ENCODE measurements around the gene SEMA3A.
"Not testable (repeated sequence)": the region's sequence is repeated elsewhere in the genome, so short reads cannot be mapped to it uniquely, and the experiment has no call there.

The SEMA3A gene

DNA sequence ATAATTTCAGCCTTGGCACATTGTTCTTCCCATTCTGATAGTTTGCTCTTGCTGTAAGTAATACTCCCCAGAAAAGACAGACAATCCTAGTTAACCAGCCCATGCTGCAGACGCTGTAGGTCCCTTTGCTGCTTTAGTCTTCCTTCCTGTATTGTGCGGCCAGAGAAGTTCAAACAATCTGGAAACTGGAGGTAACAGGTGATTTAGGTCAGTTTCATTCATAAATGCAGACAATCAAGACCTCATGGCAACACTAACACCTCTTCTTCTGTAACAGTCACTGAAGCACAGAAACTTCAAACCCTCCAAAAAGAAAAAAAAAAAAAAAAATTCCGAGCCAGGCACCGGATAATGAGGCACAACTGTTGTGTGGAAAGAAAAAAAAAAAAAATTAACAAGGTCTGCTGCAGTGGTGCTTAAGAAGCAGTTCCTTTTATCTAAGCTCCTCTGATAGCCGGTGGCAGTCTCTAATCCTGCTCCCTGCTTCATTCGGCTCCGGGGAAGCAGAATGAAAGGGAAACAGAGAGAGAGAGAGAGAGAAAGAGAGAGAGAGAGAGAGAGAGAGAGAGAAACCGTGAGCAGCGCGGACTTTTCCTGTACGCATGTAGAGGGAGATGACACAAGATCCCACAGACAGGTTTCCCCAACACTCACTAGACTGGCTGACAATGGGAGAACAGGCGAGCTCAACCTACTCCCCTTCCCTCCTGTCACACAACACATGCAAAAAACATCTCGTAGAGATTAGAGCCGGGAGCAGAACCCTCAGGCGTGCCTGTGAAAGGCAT, at the start of gene SEMA3A:
TSS of gene SEMA3A (minus strand) at position 306 of the 788 bp plus-strand sequence. CDS start at position 103, 203 bp downstream.
- DNase-seq = peak; percentile 21

DNA sequence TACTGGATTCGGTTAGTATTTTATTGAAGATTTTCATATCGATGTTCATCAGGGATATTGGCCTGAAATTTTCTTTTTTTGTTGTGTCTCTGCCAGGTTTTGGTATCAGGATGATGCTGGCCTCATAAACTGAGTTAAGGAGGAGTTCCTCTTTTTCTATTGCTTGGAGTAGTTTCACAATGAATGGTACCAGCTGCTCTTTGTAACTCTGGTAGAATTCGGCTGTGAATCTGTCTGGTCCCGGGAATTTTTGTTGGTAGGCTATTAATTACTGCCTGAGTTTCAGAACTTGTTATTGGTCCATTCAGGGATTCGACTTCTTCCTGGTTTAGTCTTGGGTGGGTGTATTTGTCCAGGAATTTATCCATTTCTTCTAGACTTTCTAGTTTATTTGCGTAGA, 48.4 kb upstream of the SEMA3A start:
- not testable (repeated sequence) for DNase-seq

DNA sequence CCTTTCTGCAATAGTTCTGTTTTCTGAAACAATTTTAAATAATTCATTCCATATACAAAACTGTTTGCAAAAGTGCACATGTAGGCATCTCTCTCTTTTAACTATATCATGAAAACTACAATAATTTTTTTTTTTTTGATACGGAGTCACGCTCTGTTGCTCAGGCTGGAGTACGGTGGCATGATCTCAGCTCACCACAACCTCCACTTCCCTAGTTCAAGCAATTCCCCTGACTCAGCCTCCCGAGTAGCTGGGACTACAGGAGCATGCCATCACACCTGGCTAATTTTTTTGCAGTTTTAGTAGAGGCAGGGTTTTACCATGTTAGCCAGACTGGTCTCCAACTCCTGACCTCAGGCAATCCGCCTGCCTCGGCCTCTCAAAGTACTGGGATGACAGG, 44.0 kb upstream of the SEMA3A start:
- DNase-seq = no peak

DNA sequence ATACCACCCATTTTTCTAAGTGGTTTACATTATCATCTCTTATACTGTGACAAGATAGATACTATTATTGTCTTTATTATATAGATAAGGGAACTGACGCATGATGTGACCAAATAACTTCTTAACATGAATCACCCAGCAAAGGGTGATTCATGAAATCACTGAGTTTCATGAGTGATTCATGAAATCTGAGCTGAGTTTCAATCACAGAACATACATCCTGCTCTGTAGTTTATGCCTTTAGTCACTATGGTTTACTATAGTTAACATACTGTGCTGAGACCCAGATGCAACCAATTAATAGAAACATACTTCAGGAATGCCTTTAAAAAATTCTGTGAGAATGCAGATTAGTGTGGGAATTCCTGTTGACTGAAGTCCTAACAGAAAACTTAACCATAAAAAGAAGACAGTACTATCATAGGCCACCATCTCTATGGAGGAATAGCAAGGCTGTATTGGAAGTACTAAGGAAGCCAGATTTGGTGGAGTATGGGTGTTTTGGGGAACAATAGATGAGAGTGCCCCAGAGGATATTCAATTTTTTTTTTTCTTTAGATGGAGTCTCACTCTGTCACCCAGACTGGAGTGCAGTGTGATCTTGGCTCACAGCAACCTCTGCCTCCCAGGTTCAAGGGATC, 43.1 kb upstream of the SEMA3A start:
- DNase-seq = no peak

DNA sequence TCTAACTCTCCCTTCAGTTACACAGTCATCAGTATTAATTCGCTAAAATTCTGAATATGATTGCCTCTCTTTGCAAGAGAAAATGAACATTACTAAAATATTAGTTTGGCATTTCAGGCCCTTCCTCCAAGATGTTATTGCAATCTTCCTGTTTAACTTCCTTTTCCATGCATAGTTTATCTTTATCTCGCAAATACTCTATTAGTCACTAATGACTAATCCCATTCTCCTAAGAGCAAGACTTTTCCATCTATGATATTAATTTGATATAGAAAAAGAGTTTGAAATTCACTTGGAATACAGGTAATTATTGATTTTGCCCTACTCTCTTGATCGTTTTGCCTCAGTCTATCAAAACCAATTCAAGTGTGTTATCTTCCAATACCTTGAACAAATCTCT, 41.8 kb upstream of the SEMA3A start:
- DNase-seq = no peak

DNA sequence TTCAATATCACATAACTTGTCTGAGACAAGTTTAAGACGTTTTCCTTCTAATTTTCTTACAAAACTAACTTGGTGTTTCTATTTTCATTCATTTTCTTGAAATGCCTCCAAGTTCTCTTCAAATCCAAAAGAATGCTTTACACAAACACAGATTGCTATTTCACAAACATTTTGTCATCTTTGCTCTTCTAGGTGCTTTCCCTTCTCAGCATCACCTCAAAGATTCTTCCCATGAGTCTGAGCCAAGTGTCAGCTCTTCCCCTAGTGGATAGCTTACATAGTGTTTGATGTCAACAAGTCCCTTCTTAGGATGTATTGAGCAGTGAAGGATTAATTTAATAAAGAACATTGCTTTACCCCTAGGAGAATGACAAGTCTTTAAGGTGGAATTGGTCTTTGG, 38.1 kb upstream of the SEMA3A start:
- DNase-seq = no peak

DNA sequence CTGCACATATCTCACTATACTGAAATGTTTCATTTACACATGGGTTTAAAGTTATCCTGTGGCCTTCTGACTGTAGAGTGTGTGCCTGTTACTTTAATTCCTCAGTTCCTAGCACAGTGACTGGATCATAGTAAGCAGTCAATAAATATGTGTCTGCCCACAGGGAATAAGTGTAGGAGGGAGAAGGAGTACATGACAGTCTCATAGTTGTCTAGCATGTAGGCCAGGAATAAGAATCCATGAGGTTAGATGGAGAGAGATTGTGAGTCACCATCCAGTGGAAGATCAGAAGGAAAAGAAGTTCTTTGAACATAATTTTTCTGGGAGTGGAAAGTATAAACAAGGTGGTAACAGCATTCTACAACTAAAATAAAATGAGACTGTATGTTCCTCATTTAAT, 36.6 kb upstream of the SEMA3A start:
- no peak for DNase-seq

DNA sequence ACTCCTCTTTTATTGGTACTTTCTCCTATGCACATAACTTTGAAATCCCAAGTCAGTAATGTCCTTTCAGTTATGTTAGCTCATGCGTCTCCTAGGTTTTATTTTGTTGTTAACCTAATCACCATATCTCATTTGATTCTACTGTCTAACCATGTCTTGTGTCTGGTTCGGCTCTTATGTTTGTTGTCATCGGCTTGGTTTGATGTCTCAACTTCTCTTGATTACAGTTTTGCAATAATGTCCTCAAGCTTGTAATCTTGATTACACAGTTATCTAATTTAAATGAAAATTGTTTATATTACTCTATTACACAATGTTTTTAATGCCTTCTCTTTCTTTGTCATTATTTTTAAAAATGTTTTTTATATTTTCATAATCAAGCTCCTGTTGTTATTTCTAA, 35.9 kb upstream of the SEMA3A start:
- DNase-seq = no peak

DNA sequence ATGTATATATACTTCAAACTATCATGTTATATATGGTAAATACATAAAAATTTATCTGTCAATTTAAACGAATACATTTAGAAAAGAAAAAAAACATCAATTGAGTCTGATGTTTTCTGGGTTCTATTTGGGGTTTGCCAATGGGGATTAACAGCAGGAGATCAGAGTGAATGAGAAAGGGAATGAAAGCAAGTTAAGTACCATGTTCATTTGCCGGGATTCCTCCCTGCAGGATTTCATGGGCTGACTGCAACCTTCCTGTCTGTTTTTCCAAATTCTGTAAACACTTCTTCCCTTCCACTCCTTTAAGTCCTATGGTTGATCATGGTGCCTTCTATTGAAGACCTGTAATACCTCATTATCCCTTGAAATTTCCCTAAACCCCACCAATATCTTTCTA, 33.9 kb upstream of the SEMA3A start:
- DNase-seq = no peak

DNA sequence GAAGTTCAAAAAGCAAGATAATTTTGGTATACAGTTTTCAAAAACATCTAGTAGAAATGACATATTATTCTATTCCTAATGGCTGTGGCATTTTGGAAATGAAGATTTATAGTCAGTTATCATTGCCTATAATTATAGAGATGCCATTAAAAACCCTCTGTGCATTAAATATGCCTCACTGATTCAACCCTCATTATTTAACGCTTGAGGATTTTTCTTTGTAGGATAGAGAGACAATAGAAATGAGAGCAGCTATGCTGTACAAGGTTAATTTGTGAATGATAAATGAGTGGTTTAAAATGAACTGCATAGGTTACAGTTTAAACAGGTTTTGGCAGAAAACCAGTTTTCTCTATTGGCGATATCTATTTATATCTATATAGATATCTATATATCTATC, 32.2 kb upstream of the SEMA3A start:
- no peak for DNase-seq

DNA sequence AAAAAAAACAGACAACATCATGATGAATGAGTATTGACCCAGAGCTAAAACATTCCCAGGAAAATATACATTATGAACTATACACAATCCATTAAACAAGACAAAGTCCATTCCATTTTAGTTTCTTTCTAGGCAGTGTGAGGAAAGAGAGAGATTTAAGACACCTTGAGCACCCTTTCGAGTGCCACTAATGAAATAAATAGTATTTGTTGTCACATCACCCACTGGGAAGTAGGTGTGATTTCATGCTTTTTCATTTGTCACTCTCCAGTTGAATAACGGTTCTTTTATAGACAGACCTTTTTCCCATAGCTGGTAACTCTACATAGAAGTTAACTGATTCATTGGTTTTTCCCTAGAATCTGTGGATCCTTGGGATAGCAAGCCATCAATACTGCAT, 29.9 kb upstream of the SEMA3A start:
- no peak for DNase-seq

DNA sequence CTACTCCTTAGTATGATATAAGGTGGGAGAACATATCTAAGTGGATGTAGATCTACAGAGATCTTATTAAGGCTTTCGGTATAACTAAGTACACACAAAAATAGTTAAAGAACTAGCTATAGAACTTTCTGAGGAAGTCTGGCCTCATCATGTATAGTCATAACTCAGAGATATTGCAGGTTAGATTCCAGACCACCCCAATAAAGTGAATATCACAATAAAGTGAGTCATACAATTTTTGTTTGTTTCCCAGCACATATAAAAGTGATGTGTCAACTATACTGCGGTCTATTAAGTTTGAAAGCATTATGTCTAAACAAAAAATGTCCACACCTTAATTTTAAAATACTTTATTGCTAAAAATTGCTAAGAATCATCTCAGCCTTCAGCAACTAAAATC, 24.7 kb upstream of the SEMA3A start:
- DNase-seq = no peak

DNA sequence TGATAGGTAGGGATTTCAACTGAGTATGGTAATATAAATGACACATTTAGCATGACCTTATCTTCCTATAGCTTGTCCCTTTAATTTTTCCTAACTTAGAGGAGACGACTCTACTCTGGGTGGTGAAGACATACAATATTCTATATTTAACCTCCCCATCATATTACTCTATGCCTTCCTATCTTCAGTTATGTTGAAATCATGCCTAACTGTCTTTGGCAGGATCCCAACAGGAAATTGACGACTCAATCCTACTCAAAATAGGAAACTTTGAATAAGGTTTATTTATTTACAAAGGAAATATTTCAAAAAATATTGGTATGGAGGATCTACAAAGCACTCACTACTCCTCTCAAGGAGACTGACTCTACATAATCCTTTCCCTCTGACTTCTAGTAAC, 24.1 kb upstream of the SEMA3A start:
- no peak for DNase-seq

DNA sequence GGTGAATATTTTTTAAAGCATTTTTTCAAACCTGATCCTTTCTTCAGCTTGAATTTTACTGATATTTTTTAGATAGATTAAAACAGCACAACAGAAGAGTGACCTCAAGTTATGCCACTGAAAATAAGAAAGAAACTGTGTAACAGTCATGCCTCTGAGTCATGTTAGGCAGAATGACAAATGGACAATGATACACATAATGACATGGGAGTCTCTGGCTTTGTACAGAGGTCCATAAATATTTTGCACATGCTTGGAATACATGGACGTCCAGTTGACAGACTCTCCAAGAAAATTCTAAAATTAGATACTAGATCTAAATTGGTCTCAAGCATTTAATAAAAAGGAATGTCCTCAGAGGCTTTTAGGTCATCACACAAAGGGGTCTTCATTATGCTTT, 21.9 kb upstream of the SEMA3A start:
- DNase-seq = no peak

DNA sequence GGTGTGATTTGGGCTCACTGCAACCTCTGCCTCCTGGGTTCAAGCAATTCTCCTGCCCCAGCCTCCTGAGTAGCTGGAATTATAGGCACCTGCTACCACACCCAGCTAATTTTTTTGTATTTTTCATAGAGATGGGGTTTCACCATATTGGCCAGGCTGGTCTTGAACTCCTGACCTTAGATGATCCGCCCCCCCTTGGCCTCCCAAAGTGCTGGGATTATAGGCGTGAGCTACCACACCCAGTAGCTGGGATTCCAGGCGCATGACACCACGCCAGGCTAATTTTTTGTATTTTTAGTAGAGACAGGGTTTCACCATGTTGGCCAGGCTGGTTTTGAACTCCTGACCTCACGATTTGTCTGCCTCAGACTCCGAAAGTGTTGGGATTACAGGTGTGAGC, 20.2 kb upstream of the SEMA3A start:
- not testable (repeated sequence) for DNase-seq

DNA sequence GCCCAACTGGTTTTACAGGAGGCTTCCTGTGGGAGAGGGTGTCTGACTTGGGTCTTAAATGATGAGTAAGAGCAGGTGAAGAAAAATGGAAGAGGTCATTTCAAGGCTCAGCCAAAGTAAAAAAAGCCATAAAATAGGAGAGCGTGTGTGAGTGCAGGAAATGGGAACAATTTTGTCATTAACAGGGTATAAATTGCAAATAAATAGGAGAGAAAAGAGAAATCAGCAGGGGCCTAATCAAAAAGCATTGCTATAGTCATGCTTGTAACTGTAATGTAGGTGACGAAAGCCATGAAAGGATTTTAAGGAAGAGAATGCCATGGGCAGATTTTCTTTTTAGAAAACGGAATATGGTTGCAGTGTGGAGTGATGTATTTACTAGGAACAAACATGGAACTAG, 15.7 kb upstream of the SEMA3A start:
- DNase-seq = no peak

DNA sequence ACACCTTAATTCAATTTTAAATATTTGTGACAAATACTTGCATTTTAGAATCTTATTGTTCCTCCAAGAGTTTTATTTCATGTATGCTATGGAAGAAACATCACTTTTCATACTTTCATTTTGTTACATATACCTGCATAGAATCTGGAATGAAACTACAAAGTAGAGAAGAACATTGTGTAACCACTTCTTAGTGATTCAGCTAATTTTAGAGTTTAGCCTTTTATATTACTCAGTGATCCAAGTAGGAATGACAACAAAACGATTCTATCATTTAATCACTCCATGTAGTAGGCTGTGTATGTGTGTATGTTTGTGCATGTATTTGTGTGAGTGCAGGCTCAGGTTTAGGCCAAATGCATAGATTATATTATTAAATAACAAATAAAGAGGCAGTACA, 14.4 kb upstream of the SEMA3A start:
- no peak for DNase-seq

DNA sequence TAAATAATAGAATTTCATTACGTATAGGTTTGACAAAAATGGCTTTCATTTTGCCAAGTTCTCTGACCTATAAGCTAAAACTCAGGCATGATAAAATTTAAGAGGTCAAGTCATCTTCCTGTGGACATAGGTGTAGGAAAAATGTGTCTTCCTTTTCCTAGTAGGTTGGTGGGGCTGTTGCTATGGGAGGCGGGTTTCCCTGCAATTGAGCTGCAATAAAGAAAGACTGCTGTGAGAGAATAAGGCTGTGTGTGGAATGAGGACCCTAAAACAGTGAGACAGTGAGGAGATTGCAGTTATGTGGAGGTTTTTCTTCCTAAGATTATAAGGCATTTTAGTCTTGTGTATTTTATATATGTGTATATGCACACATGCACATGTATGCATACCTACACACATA, 13.0 kb upstream of the SEMA3A start:
- no peak for DNase-seq

DNA sequence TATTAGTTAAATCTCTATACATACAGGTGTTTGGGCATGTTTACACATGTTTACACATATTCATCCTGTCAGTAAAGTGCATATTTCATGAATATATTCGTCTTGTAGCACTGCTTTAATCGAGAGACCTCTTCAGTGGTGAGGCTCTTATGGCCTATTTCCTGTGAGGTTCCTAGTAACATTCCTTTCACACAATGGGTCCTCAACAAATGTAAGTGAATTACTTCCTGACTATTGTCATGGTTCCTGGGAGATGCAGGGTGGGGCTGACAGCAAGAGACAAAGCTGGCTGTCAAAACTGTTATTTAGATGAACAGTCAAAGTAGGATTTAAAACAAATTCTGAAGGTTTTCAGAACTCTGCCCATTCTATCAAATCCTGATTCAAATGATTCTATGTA, 12.4 kb upstream of the SEMA3A start:
- no peak for DNase-seq

DNA sequence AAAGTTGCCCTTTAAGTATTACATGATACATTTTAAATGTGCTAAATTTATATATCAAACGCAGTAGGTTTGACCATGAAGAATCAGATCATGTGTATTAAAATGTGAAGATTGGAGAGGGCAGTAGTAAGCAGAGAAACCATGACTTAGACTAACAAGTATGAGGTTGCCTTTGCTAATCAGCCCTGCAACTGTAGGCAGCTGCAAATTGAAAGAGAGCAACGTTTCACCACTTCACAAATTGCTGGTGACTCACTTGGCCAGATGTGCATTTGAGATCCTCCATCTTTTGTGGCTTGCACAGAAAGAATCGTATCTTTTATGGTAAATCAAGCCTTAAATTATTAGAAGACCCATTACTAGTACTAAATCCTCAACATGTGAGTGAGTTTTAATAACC, 10.1 kb upstream of the SEMA3A start:
- DNase-seq = no peak

DNA sequence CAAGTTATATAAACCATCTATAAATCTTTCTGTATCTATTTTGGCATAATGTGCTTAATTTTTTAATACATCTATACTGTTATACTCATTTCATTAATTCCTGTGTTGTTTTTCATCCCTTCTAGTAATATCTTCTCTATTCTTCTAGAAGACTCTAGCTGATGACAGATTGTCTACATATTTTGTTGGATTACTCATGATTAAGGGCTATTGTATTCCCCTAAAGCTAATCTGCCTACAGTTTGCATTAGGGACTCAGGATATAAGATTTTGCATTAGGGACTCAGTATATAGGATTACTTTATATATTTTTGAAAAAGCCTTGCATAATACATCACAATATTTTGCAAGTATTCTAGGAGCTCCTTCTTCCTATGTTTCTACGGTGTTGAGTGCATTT, 8.3 kb upstream of the SEMA3A start:
- no peak for DNase-seq

DNA sequence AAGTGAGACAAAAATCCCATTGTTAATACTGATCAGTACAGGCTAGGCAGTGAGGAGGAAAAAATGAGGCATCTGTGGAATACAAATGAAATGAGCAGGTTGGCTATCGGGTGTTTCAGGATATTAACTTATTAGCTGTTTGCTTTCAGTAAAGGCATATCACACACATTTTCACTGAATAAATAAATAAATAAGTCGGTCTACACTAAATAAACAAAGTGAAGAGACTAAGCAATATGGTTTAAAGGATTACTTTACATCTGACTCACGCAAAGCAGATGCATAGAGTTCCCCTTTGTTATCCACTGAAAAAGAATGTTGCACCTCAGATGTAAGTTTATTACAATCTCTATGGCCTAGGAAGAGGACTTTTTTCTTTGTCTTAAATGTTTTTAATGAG, 6.3 kb upstream of the SEMA3A start:
- DNase-seq = no peak

DNA sequence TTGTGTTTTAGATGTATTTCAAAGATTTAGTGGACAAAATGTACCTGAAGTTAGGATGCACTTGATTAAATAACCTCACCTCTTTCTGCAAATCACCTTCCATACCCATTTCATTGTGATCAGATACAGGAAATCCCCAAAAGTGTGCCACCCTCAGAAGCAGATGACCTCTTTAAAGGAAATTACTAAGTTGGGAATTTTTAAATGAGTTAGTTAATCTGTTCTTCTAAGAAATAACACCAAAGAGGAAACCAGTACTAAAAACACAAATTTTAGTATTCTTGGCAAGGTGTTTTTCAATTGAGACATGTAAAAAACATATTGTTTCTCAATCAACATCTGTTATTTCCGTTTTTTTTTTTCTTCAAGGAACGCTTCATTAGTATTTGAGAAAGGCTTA, 4.6 kb upstream of the SEMA3A start:
- no peak for DNase-seq

DNA sequence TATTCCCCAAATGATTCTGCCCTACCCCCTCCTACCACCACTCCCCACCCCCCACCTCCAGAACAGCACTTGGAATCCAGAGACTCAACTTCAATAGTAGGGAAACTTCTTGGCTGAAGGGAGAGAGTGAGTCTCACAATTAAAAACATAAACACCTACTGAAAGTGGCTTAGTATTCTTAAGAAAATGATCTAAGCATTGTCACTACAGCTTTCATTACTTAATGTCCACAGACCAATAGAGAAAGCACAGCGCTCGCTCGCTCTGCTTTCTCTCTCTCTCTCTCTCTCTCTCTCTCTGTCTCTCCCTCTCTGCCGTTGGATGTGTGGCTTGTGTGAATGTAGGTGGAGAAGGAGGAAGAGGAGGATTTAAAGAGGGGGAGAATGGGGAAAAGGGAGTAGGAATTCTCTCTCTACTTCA, 1.5 kb upstream of the SEMA3A start:
- DNase-seq = no peak

All from NCI-H1694 (cell line).